C1 segment of cervical spinal cord (tissue), 14 donors: Measurements from ENCODE around the gene ATM.
A peak's percentile ranks its signal among the peaks of the same experiment; 100 is the strongest.
"Not testable (repeated sequence)": the region's sequence is repeated elsewhere in the genome, so short reads cannot be mapped to it uniquely, and the experiment has no call there.

Experiments used
- DNase-seq, 14 donors: peaks; one replicate each; lab custom pipeline; 2025; lab: John Stamatoyannopoulos, UW

Gene ATM

DNA sequence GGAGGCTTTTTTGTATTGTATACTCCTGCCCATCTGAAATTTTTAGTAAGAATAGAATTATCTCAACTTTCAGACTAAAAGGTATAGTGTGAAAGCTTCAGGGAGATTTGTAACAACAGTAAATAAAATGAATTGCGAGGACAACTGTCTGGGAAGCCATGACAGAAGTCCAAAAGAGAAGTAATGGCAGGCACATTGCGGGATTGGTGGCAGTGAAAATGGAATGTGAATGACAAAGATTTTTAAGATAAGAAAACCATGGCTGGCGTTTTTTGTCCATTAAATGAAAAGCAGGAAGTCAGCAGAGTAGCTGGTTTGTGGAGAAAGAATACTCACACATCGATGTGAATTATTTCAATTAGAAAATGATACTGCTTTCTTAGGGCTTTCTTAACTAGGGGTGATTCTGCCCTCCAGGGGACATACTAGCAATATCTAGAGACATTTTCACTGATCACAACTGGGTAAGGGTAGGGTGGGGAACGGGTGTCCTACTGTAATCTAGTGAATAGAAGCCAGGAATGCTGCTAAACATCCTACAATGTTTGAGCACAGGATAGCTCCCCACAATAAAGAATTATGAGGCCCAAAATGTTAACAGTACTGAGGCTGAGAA lies 2.0 kb upstream of the ATM start:
- DNase-seq, result no peak

DNA sequence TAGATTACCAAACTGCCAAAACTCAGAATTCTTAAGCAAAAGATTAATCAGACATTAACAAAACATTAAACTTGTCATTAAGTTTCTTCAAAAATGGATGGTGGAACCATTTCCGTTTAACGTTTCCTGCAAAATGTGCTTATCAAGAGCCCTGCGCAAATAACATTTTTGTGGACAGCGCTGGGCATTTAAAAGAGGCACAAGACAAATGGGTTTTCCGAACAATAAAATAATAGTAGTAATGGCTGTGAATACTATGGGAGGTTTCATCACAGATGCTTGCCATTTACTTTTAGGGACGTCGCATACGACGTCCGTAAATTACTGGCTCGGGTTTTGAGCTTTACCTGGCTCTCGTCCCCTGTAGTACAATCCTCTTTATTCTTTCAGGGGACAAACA lies 1.5 kb upstream of the ATM start:
- no peak for DNase-seq

DNA sequence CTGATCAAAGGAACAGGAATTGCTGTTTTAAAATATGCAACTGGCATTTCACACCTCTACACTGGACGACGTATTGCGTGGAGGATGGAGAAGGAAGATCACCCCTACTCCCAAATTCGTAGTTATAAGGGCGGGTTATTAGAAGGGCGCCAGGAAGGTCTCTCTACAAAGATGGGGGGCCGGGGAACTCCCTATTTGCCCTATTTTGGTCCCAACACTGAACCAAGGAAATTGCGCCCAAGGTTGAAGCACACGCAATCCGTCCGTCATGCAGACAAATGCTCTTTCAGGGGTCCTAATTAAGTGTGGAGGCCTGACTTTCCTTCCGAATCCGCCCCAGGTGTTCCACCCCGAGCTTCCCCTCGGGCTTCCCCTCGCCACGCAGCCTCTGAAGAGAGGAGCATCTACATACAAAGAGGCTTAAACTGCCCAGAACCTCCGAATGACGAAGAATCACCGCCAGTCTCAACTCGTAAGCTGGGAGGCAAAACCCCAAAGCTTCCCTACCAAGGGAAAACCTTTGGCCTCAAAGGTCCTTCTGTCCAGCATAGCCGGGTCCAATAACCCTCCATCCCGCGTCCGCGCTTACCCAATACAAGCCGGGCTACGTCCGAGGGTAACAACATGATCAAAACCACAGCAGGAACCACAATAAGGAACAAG lies 825 bp upstream of the ATM start:
- DNase-seq, result peak in 1 of 14 donors; percentile 54

DNA sequence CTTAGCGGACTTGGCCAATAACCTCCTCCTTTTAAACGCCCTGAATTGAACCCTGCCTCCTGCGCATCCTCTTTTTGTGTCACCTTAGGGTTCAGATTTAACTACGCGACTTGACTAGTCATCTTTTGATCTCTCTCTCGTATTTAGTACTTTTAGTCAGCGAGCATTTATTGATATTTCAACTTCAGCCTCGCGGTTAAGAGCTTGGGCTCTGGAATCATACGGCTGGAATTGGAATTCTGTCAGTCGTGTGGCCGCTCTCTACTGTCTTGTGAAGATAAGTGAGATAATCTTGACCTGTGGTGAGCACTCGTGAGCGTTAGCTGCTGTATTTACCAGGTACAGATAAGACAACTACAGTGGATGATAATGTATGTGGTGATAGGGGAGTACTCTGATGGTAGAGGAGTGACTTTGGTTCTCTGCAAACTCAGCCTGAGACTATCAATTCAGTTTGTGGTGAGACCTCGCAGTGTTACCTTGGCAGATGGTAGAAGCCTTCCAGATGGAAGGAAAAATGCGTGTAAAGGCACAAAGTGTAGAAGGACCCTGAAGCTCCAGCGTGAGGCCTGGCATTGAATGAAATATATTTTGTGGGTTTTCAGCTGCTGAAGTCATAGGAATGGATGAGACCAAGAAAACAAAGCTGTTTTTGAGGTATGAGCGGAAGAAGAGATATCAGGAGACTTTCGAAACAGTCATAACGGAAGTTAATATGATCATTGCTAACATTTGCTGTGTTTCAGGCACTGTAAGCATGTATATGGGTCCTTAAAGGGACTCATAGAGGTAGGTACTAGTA lies 682 bp downstream of the ATM start:
- DNase-seq, result peak in 2 of 14 donors; percentile 28 to 65

DNA sequence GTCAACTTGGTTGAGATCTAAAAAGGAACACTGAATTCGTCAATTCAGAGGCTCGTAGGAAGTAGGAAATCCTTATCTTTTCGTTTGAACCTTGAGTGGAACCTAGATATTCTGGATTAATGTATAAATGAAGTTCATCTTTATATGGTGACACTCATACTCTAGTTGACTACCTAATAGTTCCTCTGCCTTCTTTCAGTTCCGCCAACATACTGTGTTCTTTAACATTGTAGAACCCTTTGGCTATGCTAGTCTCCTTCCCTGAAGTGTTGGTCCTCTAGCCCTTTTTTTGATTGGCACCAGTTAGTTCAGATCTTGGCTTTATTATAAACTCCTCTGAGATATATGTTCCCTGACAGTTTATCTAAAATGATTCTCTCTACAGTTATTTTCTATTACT lies 1.5 kb downstream of the ATM start:
- DNase-seq, result no peak

DNA sequence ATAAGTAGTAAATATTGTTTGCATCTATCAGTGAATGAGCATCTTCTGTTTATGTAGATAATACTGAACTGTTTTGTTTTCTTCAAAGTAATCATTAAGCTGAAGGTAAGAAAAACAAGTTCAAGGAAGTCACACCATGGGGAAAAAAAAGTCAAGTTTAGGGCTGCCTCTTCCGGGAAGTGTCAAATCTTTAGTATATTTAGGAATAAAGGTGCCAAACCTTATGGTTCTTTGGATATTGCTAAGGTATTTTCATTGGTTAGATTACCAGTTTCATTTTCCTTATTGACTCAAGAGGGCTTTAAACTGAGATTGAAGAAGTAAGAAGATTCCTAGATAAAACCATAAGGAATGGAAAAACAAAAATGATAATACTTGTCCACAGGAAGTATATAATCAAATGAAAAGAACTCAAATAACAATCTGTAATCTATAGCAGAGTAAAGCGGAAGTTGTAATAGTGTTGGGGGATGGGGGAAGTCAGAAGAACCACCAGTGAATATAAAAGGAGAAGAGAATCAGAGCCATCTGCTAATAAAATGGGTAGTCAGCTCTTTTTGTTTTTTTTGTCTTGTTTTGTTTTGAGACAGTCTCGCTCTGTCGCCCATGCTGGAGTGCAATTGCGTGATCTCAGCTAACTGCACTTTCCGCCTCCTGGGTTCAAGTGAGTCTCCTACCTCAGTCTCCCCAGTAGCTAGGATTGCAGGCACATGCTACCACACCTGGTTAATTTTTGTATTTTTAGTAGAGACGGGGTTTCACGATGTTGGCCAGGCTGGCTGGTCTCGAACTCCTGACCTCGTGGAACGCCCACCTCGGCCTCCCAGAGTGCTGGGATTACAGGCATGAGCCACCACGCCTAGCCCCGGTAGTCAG lies 2.3 kb downstream of the ATM start:
- peak in 1 of 14 donors; percentile 7 for DNase-seq

DNA sequence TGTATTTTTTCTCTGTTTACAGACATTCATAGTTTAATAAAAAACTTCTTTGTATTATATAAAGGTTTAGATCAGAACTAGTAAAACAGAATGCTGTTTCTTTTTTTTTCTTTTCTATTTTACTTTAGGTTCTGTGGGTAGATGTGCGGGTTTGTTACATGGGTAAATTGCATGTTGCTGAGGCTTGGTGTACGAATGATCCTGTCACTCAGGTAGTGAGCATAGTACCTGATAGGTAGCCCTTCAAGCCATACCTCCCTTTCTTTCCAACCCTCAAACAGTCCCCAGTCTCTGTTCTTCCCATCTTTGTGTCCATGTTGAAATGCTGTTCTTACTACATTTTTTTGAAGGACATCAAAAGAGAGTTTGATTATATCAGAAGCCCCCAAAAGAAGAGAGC lies 3.2 kb downstream of the ATM start:
- DNase-seq, result no peak

DNA sequence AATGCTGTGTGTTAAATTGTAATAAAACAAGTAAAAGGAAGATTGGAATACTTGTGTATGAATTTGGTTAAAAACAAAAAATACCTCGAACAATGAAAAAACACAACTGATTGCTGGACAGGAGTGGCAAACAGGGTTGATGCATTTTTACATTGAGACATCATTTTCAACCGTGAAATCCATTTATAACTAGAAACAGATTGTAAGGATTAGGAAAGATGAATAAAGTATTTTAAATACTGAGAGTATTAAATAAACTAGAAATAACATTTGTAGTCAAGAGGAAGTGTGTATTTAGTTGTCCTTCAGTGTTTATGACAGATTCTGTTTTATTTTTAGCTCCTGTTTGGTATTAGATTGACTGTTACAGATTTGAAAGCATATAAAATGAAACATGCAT lies 5.4 kb downstream of the ATM start:
- no peak for DNase-seq

DNA sequence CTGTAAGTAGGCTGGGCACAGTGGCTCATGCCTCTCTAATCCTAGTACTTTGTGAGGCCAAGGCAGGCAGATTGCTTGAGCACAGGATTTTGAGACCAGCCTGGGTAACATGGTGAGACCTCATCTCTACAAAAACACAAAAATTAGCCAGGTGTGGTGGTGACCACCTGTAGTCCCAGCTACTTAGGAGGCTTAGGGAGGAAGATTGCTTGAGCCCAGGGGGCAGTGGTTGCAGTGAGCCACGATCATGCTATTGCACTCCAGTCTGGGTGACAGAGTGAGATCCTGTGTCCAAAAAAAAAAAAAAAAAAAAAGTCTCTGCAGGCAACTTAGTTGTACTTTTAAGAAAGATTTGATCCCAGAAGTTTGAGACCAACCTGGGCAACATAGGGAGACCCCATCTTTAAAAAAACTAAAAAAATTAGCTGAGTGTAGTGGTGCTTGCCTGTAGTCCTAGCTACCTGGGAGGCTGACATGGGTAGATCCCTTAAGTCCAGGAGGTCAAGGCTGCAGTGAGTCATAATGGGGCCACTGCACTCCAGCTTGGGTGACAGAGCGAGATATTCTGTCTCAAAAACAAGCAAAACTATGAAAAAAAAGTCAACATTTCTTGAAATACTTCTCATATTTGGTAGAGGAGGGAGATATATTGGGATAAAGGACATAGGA lies 10.5 kb downstream of the ATM start:
- DNase-seq, result no peak

DNA sequence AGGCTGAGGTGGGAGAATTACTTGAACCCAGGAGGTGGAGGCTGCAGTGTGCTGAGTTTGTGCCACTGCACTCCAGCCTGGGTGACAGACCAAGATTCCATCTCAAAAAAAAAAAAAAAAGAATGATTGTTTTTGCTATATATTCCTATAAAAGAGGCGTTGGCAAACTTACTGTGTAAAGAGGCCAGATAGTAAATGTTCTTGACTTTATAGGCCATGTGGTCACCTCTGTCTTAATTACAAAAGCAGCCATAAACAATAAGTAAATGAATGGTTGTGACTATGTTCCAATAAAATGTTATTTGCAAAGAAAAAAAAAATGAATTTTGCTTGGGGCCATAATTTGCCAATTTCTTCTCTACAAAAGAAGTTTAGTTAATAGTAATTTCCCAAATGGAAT lies 12.3 kb downstream of the ATM start:
- DNase-seq, result no peak

DNA sequence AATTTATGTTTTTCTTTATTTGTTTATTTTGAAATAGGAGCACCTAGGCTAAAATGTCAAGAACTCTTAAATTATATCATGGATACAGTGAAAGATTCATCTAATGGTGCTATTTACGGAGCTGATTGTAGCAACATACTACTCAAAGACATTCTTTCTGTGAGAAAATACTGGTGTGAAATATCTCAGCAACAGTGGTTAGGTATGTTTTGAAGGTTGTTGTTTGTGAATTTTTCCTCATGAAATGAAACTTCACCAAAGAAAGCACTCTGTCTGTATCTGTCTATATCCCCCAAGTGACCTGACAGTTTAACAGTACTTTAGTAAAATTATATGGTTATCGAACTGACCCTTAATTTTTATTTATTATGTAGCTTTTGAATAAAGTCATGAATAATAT lies 12.8 kb downstream of the ATM start:
- DNase-seq, result no peak

DNA sequence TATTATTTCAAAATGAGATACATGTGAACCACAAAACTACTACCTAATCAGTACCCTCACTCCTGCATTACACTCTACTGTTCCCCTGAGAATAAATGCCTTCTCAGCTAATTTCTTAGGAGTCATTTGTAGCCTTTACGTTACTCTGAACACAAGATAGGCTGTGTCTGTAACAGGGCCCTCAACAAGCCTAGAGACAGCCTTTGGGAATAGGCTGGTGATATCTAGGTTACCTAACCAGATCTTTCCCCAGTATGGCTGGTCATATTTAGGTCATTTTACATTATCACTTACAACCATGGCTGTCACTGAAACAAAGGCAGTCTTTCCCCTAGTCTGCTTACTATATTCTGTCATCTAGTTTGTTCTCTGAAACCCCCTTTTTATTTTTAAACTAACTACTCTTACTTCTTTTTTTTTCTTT lies 14.2 kb downstream of the ATM start:
- DNase-seq, result no peak

DNA sequence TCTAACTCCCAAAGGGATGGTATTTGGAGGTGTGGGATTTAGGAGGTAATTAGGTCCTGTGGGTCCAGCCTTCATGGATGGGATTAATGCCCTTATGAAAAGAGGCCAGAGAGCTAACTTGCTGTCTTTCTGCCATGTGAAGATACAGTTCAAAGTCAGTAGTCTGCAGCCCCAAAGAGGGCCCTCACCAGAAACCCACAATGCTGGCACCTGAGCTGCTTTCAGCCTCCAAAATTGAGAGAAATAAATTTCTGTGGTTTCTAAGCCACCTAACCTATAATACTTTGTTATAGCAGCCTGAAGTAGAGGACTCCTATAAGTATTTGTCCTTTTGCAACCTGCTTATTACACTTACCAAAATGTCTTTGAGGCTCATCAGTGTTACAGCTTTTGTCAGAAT lies 16.2 kb downstream of the ATM start:
- DNase-seq, result no peak

DNA sequence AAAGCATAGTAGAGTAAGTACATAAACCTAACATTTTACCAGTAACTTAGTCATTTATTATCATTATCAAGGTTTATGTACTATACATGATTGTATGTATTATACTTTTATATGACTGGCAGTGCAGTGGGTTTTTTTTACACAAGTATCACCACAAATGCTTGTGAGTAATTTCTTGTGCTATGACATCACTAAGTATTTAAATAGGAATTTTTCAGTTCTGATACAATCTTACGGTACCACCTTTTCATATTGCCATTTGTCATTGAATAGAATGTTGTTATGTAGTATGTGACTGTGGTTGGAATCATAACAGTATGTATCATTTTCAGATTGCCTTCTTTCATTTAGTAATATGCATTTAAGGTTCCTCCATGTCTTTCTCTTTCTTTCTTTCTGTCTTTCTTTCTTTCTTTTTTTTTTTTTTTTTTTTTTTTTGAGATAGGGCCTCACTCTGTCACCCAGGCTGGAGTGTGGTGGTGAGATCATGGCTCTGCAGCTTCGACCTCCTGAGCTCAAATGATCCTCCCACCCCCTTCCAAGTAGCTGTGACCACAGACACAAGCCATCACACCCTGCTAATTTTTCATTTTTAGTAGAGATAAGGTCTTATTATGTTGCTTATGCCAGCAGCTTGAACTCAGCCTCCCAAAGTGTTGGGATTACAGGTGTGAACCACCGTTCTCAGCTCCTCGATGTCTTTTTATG lies 18.6 kb downstream of the ATM start:
- no peak for DNase-seq

DNA sequence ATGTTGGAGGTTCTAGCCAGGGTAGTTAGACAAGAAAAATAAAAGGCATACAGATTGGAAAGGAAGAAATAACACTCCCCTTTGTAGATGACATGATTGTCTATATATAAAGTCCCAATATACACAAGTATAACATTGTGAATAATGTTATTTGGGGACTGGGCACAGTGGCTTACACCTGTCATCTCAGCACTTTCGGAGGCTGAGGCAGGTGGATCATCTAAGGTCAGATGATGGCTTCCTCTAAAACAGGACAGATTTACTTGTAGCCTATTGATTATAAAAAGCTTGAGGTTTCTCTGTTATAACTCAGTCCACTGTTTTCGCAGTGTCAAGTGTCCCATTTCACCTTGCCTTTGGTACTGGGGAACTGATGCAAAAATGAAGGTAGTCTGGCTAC lies 19.6 kb downstream of the ATM start:
- DNase-seq, result no peak

DNA sequence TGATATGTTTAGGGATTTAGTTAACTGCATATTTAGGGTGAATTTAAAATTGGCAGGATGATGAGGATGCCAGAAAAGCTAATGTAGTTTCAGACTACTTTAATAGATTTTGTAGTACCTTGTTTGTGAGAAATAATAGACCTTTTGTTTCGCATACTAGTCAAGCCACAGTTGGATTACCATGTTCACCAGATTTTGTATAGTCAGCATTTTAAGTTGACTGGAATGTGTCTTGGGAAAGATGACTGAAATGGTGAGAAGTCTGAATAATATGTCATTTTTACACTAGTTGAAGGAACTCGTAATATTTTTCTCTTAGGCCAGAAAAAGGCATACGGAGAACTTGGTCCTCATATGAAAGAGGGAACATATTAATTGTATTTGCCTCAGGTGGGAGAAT lies 23.4 kb downstream of the ATM start:
- no peak for DNase-seq

DNA sequence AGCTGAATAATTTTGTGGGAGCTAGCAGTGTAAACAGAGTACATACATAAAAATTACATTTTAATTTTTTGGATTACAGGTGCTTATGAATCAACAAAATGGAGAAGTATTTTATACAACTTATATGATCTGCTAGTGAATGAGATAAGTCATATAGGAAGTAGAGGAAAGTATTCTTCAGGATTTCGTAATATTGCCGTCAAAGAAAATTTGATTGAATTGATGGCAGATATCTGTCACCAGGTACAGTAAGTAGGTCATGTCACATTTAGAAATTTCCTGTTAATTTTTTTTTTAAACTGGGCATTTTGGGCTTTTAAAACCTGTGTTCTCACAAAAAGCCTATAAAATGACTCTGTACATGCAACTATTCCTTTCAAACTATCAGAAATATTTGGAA lies 24.0 kb downstream of the ATM start:
- no peak for DNase-seq

DNA sequence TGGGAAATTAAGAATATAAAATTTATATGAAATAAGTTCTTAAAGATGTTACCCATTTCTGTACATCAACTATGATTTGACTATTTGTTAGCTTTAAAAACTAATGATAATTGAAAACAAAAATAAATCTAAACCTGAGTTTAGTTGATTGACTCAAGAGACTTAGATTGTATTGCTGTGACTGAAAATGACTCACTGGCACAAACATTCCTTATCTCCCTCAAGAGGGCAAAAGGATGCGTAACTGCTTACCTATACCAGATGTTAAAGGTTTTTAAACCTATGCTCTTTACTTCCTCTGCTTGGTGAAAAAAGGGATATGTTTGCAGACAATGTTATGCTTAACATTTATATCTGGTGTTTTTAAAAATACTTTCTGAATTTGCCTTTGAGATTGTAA lies 30.3 kb downstream of the ATM start:
- no peak for DNase-seq

DNA sequence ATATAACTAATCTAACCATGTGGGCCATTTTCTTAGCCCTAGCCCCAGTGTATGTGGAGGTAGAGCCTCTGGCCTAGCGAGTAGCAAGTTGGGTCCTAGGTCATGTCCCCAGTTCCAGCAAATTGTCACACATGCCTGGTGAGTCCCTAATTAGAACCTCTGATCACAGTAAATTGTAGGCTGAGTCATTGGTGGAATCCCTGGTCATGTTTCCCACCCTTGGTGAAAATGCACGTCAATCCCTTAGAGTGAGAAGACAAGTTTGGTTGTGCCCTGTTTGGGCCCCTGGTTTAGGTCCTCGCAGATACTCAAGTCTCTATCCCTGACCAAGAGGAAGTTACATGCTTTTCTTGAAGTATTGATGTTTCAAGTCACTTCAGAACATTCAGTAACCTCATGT lies 46.7 kb downstream of the ATM start:
- no peak for DNase-seq

DNA sequence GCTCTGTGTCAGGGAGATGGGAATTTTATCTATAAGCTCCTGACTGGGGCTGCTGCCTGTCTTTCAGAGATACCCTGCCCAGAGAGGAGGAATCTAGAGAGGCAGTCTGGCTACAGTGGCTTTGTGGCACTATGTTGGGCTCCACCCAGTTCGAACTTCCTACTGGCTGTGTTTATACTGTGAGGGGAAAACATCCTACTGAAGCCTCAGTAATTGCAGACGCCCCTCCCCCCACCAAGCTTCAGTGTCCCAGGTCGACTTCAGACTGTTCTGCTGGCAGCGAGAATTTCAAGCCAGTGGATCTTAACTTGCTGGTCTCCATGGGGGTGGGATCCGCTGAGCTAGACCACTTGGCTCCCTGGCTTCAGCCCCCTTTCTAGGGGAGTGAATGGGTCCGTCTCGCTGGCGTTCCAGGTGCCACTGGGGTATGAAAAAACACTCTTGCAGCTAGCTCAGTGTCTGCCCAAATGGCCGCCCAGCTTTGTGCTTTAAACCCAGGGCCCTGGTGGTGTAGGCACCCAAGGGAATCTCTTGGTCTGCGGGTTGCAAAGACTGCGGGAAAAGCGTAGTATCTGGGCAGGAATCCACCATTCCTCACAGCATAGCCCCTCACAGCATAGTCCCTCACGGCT lies 54.2 kb downstream of the ATM start:
- DNase-seq, result not testable (repeated sequence)
